Measurements from ENCODE around the gene ALDH1L2. TPM values are rescaled to one million over a fixed set of nuclear protein-coding genes. Genes with fewer than 3 reads are reported as not detected.
A peak's percentile ranks its signal among the peaks of the same experiment; 100 is the strongest.

ALDH1L2 gene
- total RNA-seq, 1 donor from 2014 or later, result 9.7 TPM

DNA sequence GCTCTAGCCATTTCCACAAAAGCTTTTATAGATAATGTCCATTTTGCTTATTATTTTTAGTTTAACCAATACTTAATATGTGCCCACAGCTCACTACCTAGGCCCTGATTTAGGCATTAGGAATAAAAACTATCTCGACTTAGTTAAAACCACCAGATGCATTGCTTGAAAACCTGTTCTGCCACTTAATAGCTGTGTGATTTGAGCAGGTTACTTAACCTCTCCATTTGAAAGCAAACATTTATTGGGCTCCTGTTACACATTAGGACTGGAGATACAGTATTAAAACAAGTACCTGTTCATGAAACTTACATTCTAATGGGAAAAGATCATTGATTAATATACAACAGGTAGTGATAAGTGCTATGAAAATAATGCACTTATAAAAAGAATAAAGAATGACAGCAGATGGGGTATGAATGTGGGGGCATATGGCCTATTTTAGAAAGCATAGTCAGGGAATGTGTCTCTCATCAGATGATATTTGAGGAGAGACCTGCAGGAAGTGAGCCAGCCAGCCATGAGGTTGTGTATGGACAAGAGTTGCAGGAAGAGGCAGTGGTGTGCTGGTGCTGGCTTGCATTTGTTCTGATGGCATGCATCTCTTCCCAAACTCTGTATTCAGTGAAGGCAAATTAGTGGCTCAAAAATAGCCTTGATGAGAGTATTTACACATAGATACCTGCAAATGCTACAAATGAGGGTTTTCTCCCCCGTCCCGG is 63.9 kb downstream of the ALDH1L2 start:
- ATAC-seq, result peak; percentile 60 to 92
- TF ChIP-seq, protein P1, sequence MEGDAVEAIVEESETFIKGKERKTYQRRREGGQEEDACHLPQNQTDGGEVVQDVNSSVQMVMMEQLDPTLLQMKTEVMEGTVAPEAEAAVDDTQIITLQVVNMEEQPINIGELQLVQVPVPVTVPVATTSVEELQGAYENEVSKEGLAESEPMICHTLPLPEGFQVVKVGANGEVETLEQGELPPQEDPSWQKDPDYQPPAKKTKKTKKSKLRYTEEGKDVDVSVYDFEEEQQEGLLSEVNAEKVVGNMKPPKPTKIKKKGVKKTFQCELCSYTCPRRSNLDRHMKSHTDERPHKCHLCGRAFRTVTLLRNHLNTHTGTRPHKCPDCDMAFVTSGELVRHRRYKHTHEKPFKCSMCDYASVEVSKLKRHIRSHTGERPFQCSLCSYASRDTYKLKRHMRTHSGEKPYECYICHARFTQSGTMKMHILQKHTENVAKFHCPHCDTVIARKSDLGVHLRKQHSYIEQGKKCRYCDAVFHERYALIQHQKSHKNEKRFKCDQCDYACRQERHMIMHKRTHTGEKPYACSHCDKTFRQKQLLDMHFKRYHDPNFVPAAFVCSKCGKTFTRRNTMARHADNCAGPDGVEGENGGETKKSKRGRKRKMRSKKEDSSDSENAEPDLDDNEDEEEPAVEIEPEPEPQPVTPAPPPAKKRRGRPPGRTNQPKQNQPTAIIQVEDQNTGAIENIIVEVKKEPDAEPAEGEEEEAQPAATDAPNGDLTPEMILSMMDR (IDR thresholded peaks at IDR 0.05), result no peak
- no peak for DNase-seq
- Histone ChIP-seq H3K36me3 (peaks cover 2% of the 10 kb centered on the region), H3K27me3 (ENCODE audit: low read depth) (no peaks in the 10 kb centered on the region), H3K9me3 (no peaks in the 10 kb centered on the region), H3K27ac (no peak overlapping the region), H3K4me1 (peaks cover 15% of the 10 kb centered on the region), H3K4me3 (no peak overlapping the region)
- intact Hi-C loops (cut with DNase I), result no loop called here

DNA sequence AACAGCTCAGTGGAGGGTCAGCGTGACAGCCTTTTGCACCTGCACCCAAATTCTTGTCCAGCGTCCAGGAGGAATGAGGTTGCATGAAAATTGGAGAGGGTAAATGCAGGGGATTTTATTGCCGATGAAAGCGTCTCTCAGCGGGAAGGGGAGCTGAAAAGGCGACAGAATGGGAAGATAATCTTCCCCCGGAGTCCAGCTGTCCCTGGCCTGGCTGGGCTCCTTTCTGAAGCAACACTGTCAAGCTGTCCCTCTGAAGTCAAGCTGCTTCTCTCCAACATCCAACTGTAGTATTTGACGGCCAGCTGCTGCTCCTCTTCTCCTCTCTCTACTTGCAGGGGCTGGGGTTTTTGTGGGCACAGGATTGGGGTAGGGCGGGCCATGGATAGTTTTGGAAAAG is 65.5 kb downstream of the ALDH1L2 start:
- ATAC-seq (no peak), DNase-seq (no peak)
- H3K9me3 ChIP-seq, result no peaks in the 10 kb centered on the region
- intact Hi-C loops (cut with DNase I), result no loop called here
- peaks cover 11% of the 10 kb centered on the region for H3K4me1 ChIP-seq
- peaks cover 11% of the 10 kb centered on the region for H3K36me3 ChIP-seq
- H3K27ac ChIP-seq, result no peak overlapping the region
- TF ChIP-seq, protein P1 (IDR thresholded peaks at IDR 0.05), result no peak
- no peak overlapping the region for H3K4me3 ChIP-seq
- no peaks in the 10 kb centered on the region for H3K27me3 ChIP-seq (ENCODE audit: low read depth)

DNA sequence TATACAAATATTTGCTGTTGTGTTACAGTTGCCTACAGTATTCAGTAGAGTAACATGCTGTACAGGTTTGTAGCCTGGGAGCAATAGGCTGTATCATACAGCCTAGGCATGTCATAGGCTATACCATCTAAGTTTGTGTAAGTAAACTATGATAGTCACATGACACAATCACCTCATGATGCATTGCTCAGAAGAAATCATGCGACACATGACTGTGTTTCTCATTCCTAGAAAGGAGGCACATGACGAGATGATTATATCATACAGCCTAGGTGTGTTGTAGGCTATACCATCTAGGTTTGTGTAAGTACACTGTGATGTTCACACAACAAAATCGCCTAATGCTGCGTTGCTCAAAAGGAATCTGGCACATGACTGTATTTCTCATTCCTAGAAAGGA is 66.2 kb downstream of the ALDH1L2 start:
- H3K9me3 ChIP-seq, result no peaks in the 10 kb centered on the region
- no peak for ATAC-seq
- peaks cover 11% of the 10 kb centered on the region for H3K4me1 ChIP-seq
- no peak for DNase-seq
- intact Hi-C loops (cut with DNase I), result no loop called here
- H3K4me3 ChIP-seq, result no peak overlapping the region
- no peak overlapping the region for H3K27ac ChIP-seq
- no peaks in the 10 kb centered on the region for H3K27me3 ChIP-seq (ENCODE audit: low read depth)
- TF ChIP-seq, protein P1 (IDR thresholded peaks at IDR 0.05), result no peak
- H3K36me3 ChIP-seq, result peaks cover 19% of the 10 kb centered on the region

DNA sequence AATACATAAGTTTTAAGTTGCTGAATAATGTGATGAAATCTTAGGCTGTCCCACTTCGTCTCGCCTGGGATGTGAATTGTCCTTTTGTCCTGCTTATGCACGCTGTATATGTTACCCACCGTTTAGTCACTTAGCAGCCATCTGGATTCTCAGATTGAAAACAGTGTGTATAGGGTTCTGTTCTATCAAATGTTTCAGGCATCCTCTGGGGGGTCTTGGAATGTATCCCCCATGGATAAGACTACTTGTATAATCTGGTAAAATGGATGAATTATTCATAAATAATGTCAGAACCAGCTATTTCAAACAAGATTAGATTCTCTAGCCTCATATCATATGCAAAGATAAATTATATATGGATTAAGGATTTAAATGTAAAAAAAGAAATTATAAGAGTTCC is 68.7 kb downstream of the ALDH1L2 start:
- peaks cover 19% of the 10 kb centered on the region for H3K36me3 ChIP-seq
- no peak for DNase-seq
- H3K9me3 ChIP-seq, result peaks cover 3% of the 10 kb centered on the region
- H3K4me1 ChIP-seq, result peaks cover 2% of the 10 kb centered on the region
- ATAC-seq, result no peak
- TF ChIP-seq, protein P1 (IDR thresholded peaks at IDR 0.05), result no peak
- H3K4me3 ChIP-seq, result no peak overlapping the region
- intact Hi-C loops (cut with DNase I), result no loop called here
- no peak overlapping the region for H3K27ac ChIP-seq
- no peaks in the 10 kb centered on the region for H3K27me3 ChIP-seq (ENCODE audit: low read depth)

DNA sequence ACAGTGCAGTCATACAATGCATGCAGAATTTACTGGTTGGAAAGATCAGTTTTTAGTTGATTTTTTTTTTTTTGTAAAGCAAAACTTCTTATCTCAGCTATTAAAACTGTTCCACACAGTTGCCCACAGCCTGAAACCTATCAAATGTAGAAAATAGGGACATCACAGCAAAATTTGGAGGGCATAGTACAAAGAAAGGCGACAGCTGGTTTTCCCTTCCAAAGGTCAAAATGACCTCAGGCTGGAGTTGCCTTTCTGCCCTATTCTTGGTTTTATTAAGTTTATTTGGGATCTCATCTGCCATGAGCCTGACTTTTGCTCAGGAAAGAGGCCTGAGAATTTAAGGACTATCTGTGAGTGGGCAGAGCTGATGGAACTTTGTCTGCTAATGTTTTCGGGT is 69.7 kb downstream of the ALDH1L2 start:
- H3K4me1 ChIP-seq, result no peaks in the 10 kb centered on the region
- ATAC-seq (no peak), DNase-seq (no peak)
- peaks cover 19% of the 10 kb centered on the region for H3K36me3 ChIP-seq
- H3K27ac ChIP-seq, result no peak overlapping the region
- intact Hi-C loops (cut with DNase I), result no loop called here
- no peak overlapping the region for H3K4me3 ChIP-seq
- H3K9me3 ChIP-seq, result peaks cover 3% of the 10 kb centered on the region
- H3K27me3 ChIP-seq (ENCODE audit: low read depth), result no peaks in the 10 kb centered on the region
- TF ChIP-seq, protein P1 (IDR thresholded peaks at IDR 0.05), result no peak
